GM12873 (cell line): ENCODE data around the gene S100B.

Experiments
- TF ChIP-seq, protein P1 (sequence below): IDR thresholded peaks from 2 replicates; pipeline ENCODE4 v1.5.1; 2012; ENCODE audit warnings: low read depth, mild to moderate bottlenecking, moderate library complexity, low read length, control low read depth; ENCODE audit not compliant: insufficient read depth; ENCODE audit errors: missing control alignments

Gene S100B

GRCh38 chr21:46604975-46605766 is at the start of gene S100B:
TSS of gene S100B (minus strand) at chr21:46605082. CDS start at chr21:46602415, 2,667 bp downstream.
- TF ChIP-seq, protein P1, sequence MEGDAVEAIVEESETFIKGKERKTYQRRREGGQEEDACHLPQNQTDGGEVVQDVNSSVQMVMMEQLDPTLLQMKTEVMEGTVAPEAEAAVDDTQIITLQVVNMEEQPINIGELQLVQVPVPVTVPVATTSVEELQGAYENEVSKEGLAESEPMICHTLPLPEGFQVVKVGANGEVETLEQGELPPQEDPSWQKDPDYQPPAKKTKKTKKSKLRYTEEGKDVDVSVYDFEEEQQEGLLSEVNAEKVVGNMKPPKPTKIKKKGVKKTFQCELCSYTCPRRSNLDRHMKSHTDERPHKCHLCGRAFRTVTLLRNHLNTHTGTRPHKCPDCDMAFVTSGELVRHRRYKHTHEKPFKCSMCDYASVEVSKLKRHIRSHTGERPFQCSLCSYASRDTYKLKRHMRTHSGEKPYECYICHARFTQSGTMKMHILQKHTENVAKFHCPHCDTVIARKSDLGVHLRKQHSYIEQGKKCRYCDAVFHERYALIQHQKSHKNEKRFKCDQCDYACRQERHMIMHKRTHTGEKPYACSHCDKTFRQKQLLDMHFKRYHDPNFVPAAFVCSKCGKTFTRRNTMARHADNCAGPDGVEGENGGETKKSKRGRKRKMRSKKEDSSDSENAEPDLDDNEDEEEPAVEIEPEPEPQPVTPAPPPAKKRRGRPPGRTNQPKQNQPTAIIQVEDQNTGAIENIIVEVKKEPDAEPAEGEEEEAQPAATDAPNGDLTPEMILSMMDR = no peak

DNA sequence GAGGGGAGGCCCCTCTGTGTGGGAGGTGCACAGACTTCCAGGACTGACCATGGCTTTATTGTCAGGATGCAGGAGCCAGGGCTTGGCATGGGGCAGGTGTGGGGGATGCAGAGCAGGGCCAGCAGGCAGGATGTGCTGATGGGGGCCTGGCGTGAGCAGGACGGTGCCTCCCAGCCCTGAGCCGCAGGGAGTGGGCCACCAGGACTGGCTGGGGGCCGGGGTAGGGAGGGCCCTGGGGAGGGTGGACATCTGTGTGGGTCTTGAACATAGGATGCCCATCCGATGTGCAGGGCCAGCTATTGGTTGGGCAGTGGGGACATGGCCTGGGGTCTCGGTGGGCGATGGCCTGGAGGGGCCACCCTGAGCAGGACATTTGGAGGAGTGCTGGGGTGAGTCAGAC is 46.2 kb upstream of the S100B start:
- TF ChIP-seq, protein P1 = no peak

DNA sequence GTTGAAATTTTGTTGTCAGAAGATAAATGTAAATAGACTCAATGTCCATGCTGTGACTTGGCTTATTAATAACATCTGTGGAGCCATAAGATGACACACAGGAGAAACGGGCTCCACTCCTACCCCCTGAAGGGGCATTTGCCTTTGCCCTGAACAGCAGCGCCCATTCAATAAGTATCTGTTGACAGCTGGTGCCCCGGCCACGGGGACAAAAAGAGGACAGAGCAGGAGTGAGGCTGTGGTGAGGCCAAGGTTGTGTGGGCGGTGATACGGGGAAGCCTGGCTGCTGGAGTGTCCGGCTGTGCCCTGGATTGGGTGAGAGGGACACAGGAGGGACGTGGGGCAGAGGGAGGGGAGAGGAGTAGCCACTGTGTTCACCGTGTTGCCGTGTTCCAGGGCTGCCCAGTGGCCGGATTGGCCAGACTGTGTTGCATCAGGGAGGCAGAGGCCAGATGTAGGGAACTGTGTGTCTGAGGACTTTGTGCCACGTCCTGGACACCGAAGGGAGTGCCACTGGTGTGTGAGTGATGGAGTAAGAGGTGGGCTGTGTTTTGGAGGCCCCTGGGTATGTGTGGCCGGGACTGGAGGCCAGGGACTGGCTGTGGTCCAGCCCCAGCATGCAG is 45.7 kb upstream of the S100B start:
- TF ChIP-seq, protein P1 = no peak

- TF ChIP-seq, protein P1 = no peak
Measured at GRCh38 chr21:46649356-46649755, 44.5 kb upstream of the S100B start.

- TF ChIP-seq, protein P1 = no peak
Measured at GRCh38 chr21:46648539-46648938, 43.7 kb upstream of the S100B start.

DNA sequence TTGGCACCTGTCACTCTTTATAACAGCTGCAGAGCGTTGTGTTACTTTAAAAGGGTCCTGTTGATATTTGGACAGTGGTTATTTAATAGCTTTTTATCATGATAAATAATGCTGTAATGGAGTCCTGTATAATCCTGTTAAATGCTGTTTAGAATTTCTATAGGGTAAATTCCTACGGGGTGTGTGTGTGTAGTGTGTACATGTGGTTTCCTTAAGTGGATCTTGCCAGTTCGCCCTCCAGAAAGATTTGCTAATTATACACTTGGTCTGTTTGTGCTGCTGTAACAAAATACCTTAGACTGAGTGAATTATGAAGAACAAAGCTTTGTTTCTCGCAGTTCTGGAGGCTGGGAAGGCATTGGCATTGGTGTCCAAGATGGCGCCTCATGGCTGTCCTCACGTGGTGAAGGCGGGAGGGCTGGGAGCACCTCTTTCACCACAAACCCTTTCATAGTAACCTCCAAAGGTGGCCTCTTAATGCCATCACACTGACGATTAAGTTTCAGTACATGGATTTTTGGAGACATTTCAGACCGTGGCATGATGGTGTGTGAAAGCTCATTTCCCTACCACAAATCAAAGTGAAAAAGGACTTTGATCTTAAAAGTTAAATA is 41.8 kb upstream of the S100B start:
- TF ChIP-seq, protein P1 = no peak

DNA sequence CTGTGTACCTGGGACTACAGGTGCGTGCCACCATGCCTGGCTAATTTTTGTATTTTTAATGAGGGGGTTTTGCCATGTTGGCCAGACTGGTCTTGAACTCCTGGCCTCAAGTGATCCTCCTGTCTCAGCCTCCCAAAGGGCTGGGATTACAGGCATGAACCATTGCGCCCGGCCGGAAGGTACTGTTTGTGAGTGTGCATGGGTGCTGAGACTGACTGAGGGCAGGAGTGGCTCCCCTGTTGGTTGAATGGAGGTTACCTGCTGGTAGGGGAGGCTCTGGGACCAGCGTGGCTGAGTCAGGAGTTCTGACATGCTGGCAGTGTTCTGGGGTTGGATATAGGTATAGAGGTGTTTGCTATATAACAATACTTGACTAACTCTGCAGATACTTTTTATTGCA is 41.0 kb upstream of the S100B start:
- TF ChIP-seq, protein P1 = no peak
